LNCAP (cell line): ENCODE results near the gene ADD1.

Source experiments
- TF ChIP-seq, protein P1 (sequence below): fragments of 450-650 bp; IDR thresholded peaks from 2 replicates; pipeline ENCODE4 v1.5.1; 2017; ENCODE audit warnings: mild to moderate bottlenecking

The ADD1 gene

DNA sequence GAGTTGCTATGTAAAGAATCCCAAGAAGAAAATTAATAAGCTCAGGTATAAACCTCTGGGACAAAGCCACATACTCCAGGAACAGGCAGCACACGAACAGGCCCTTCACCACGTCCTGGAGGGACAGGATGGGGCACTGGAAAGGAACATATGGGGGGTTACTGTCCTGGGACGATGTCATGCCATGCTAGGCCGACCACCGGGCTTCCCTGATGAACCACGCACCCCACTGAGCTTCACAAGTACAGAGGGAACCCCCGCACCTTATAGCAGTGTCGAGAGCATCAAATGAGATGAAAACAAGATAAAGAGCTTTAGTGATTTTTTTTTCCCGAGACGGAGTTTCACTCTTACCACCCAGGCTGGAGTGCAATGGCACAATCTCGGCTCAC, 100.4 kb downstream of the ADD1 start:
- TF ChIP-seq, protein P1, sequence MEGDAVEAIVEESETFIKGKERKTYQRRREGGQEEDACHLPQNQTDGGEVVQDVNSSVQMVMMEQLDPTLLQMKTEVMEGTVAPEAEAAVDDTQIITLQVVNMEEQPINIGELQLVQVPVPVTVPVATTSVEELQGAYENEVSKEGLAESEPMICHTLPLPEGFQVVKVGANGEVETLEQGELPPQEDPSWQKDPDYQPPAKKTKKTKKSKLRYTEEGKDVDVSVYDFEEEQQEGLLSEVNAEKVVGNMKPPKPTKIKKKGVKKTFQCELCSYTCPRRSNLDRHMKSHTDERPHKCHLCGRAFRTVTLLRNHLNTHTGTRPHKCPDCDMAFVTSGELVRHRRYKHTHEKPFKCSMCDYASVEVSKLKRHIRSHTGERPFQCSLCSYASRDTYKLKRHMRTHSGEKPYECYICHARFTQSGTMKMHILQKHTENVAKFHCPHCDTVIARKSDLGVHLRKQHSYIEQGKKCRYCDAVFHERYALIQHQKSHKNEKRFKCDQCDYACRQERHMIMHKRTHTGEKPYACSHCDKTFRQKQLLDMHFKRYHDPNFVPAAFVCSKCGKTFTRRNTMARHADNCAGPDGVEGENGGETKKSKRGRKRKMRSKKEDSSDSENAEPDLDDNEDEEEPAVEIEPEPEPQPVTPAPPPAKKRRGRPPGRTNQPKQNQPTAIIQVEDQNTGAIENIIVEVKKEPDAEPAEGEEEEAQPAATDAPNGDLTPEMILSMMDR, result no peak

DNA sequence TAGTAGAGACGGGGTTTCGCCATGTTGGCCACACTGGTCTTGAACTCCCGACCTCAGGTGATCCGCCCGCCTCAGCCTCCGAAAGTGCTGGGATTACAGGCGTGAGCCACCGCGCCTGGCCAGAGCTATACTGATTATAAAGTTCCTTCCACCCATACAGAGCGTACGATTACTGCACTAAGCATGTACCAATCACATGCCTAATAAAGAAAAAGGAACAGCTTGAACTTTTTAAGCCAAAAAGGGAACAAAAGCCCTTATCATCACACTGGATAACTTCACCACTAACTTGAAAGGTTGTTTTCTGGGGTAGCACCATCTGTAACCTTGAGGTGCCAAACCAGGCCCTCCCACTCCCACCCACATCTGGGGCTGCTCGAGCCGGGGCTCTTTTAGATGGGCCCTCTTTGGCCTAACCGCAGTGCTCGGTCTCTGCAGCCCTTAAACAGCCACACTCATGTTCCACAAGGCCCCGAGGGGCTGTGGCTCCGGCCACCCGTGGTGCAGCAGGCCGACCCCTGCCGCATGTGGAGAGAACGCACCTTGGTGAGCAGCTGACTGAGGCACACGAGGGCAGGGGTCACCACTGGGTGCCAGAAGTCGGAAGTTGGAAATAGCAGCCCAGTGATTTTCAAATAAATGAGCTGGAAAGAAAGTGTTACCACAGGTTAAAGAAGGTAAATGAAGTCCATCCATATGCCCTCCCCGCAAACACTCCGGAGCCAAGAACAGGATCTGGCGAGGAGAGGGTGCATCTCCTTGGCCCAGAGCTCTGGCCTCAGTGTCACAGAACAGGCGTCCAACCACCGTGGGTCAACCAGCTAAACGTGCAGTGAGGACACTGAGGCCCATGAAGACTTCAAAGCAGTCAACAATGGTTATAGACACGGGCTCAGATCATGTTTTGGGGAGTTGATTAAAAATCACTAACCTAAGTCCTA, 101.2 kb downstream of the ADD1 start:
- TF ChIP-seq, protein P1, result no peak

DNA sequence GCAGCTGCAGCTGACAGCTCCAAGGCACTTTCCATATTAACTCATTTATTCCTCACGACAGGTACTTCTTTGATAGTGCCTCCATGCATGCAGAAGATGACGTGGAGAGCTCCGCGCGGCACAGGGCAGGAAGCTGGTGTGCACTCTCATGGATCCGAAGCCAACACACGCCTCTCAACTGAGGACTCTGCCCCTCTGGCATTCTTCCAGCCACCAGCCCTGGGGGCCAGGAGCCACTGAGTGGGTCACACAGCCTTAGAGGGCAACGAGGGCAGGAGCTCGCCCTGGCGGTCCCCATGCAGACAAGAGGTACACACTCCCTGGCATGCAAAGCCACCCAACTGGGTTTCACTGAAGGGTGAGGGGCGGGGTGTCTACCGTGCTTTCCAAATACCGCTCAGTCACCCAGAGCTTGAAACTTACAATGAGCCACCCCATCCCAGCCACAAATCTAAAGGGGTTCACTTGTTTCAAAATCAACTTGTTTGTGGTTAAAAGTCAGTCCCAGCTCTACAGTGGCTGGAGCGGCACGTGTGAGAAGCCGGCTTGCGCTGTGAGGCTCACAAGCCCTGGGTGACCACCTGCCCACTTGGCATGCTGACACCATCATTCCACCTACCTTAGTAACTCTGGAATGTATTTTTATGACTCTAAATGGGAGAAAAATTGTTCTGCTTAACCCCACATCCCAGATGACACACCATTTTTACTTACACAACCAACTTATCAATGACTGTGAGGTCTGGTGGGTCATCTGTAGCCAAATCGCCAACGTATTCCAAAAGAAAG, 103.4 kb downstream of the ADD1 start:
- TF ChIP-seq, protein P1, result no peak

DNA sequence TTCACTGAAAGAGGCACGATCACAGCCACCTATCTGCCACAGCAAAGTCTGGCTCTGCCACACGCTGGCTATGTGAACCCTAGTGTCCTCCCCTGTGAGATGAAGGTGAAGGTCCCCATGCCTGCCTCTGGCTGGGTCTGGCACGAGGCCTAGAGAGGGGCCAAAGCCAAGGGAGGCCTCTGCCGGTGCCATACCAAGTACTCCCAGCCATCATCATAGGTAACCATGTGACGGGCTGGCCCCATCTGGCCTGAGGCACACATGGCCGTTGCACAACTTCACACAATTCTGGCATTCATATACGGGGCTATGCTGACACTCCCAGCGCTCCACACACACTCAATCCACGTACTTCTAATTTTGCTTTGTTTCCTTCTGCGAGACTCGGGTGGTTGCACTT, 104.3 kb downstream of the ADD1 start:
- TF ChIP-seq, protein P1, result no peak

DNA sequence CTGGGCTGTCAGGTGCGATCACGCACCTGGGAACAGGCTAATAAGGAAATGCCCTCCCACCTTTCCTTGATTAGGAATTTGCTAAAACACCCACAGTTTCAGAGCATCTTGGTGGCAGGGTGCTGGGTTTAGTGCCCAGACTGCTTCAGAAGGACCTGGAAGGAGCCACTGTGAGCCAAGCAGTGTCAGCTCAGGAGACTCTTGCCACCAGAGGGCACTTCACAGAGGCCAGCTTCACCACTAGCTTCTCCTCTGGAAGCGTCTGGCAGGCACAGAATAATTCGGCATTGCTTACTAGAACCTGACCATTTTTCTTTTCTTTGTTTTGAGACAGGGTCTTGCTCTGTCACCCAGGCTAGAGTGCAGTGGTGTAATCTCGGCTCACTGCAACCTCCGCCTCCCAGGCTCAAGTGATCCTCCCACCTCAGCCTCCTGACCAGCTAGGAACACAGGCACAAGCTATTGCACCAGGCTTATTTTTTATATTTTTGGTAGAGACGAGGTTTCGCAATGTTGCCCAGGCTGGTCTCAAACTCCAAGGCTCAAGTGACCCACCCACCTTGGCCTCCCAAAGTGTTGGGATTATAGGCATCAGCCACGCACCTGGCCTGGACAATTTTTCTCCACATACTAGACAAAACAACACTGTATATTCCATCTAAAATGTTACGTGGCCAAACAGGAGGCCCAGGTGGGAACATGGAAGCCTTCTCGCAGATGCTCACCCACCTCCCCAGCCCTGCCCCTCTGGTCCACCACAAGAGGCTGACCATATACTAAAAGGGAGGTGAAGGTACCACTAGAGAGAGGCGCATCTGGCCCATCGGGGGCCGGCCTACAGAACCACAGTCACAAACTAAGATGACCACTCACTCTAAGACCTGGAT, 105.5 kb downstream of the ADD1 start:
- TF ChIP-seq, protein P1, result peak; percentile 69

DNA sequence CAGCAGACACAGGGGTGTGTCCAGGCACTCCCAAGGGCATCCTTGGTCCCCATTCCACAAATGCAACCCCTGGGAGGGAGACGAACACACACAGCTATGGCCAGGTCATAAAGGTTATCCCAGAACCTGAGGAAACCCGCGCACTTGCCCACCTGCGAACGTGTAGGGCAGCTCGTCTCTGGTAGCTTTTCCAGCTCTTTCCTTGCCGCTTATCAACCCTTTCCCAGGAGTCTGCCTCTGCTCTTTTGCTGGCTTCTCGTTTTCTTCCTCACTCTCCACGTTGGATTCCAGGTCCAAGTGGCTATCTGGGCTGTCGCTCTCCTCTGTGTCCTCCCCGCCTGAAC, 106.1 kb downstream of the ADD1 start:
- TF ChIP-seq, protein P1, result no peak
